Smooth muscle cell (in vitro differentiated cells): ENCODE results near the gene INPP5J. TPM values are rescaled to one million over a fixed set of nuclear protein-coding genes. Genes with fewer than 3 reads are reported as not detected.

Experiments
- DNase-seq: peaks from one replicate; lab custom pipeline; 2025; ENCODE audit not compliant: unreplicated experiment; lab: John Stamatoyannopoulos, UW
- H2AFZ ChIP-seq: fragments of 200-600 bp; sonication (generic); 2 replicates; pipeline ENCODE4 v1.6.0; 2016; ENCODE audit warnings: antibody characterized with exemption, low read depth, mild to moderate bottlenecking
- H3F3A ChIP-seq: fragments of 200-600 bp; sonication (generic); 2 replicates; pipeline ENCODE4 v1.6.0; 2017; ENCODE audit warnings: antibody characterized with exemption, low read depth
- H3K27ac ChIP-seq: fragments of 200-600 bp; sonication (generic); 2 replicates; pipeline ENCODE4 v1.5.1; 2016; ENCODE audit warnings: low read depth, mild to moderate bottlenecking
- H3K27me3 ChIP-seq: fragments of 200-600 bp; sonication (generic); 2 replicates; pipeline ENCODE4 v1.6.1; 2016; ENCODE audit warnings: low read depth, mild to moderate bottlenecking
- H3K36me3 ChIP-seq: fragments of 200-600 bp; sonication (generic); 2 replicates; pipeline ENCODE4 v1.5.1; 2016; ENCODE audit warnings: low read depth
- H3K4me1 ChIP-seq: fragments of 200-600 bp; sonication (generic); 2 replicates; pipeline ENCODE4 v1.5.1; 2016; ENCODE audit warnings: low read depth
- H3K4me2 ChIP-seq: fragments of 200-600 bp; sonication (generic); 2 replicates; pipeline ENCODE4 v1.6.0; 2016; ENCODE audit warnings: mild to moderate bottlenecking
- H3K4me3 ChIP-seq: fragments of 200-600 bp; sonication (generic); 2 replicates; pipeline ENCODE4 v1.5.1; 2016; ENCODE audit warnings: mild to moderate bottlenecking
- H3K79me2 ChIP-seq: fragments of 200-600 bp; sonication (generic); 2 replicates; pipeline ENCODE4 v1.6.0; 2016; ENCODE audit warnings: low read depth, mild to moderate bottlenecking
- H3K9ac ChIP-seq: fragments of 200-600 bp; sonication (generic); 2 replicates; pipeline ENCODE4 v1.6.0; 2016; ENCODE audit warnings: low read depth
- H3K9me3 ChIP-seq: fragments of 200-600 bp; sonication (generic); replicated peaks from 2 replicates; pipeline ENCODE4 v1.5.1; 2016; ENCODE audit warnings: low read depth
- H4K20me1 ChIP-seq: fragments of 200-600 bp; sonication (generic); 2 replicates; pipeline ENCODE4 v1.6.0; 2016; ENCODE audit warnings: low read depth
- CTCF ChIP-seq: fragments of 200-600 bp; sonication (generic); IDR thresholded peaks from 2 replicates; pipeline ENCODE4 v1.5.1; 2017; ENCODE audit warnings: borderline replicate concordance, mild to moderate bottlenecking, antibody characterized with exemption; ENCODE audit not compliant: insufficient read depth, poor library complexity, severe bottlenecking
- WGBS: methylation state at CpG from one replicate; pipeline ENCODE4 v1.1.7; 2016; ENCODE audit warnings: low lambda C conversion rate; 5-methylcytosine and 5-hydroxymethylcytosine counted together
- polyA plus RNA-seq: library from polyadenylated mRNA; unstranded; fragments of >200 nt; fragmentation: Nextera tagmentation; extraction: Ambion mirVana; gene quantifications from 2 replicates; pipeline ENCODE4 v1.2.1, GENCODE V29; 2016
- total RNA-seq: library from RNA; depleted of rRNA; stranded (reverse); fragments of >200 nt; gene quantifications from 2 replicates; pipeline ENCODE4 v1.2.3, GENCODE V29; 2014

The INPP5J gene
- total and polyA plus RNA-seq, 2 experiments from 2014 or later = 0.66 to 1.2 TPM

- no peak for TF ChIP-seq CTCF
- peak overlapping the region; percentile 91 for H3K4me2 ChIP-seq
- H3K79me2 ChIP-seq = peaks cover 37% of the 10 kb centered on the region
- WGBS = 17% methylated on average over 9 of the region's 13 CpGs
- peak overlapping the region; percentile 59 for H3K27ac ChIP-seq
- H3F3A ChIP-seq = peaks cover 17% of the 10 kb centered on the region
- DNase-seq = no peak
- H3K9ac ChIP-seq = peak overlapping the region; percentile 68
- no peaks in the 10 kb centered on the region for H3K27me3 ChIP-seq
- no peaks in the 10 kb centered on the region for H3K36me3 ChIP-seq
- H3K4me3 ChIP-seq = peak overlapping the region; percentile 73
- H4K20me1 ChIP-seq = peaks cover 68% of the 10 kb centered on the region
- no peaks in the 10 kb centered on the region for H3K9me3 ChIP-seq
- peaks cover 28% of the 10 kb centered on the region for H3K4me1 ChIP-seq
- no peak overlapping the region for H2AFZ ChIP-seq
Observed at GRCh38 chr22:31085493-31085824, 37.3 kb upstream of the INPP5J start.

- Histone ChIP-seq H3K9me3 (no peaks in the 10 kb centered on the region), H3K4me3 (no peak overlapping the region), H3F3A (peaks cover 17% of the 10 kb centered on the region), H3K27ac (peak overlapping the region; percentile 59), H4K20me1 (peaks cover 72% of the 10 kb centered on the region), H3K36me3 (no peaks in the 10 kb centered on the region), H3K27me3 (no peaks in the 10 kb centered on the region), H3K79me2 (peaks cover 37% of the 10 kb centered on the region), H3K9ac (peak overlapping the region; percentile 68), H3K4me2 (peak overlapping the region; percentile 91), H3K4me1 (peaks cover 28% of the 10 kb centered on the region), H2AFZ (no peak overlapping the region)
- no peak for TF ChIP-seq CTCF
- no peak for DNase-seq
- 98% methylated on average over 3 of the region's 3 CpGs for WGBS
Observed at GRCh38 chr22:31085928-31086327, 36.8 kb upstream of the INPP5J start.

- H3K9ac ChIP-seq = no peak overlapping the region
- no peaks in the 10 kb centered on the region for H3K27me3 ChIP-seq
- H3K4me1 ChIP-seq = peaks cover 26% of the 10 kb centered on the region
- H3K9me3 ChIP-seq = no peaks in the 10 kb centered on the region
- H3K4me3 ChIP-seq = no peak overlapping the region
- no peak for TF ChIP-seq CTCF
- no peak overlapping the region for H3K27ac ChIP-seq
- no peak overlapping the region for H2AFZ ChIP-seq
- H3K4me2 ChIP-seq = no peak overlapping the region
- no peak for DNase-seq
- 74% methylated on average over 8 of the region's 8 CpGs for WGBS
- peaks cover 30% of the 10 kb centered on the region for H3K79me2 ChIP-seq
- no peaks in the 10 kb centered on the region for H3K36me3 ChIP-seq
- peaks cover 17% of the 10 kb centered on the region for H3F3A ChIP-seq
- H4K20me1 ChIP-seq = peaks cover 80% of the 10 kb centered on the region
Observed at GRCh38 chr22:31086703-31087330, 35.9 kb upstream of the INPP5J start.

GRCh38 chr22:31087744-31088215 lies 35.0 kb upstream of the INPP5J start:
- no peak overlapping the region for H3K4me3 ChIP-seq
- H3K36me3 ChIP-seq = peaks cover 4% of the 10 kb centered on the region
- no peak for TF ChIP-seq CTCF
- WGBS = 98% methylated on average over 21 of the region's 21 CpGs
- no peak for DNase-seq
- H3F3A ChIP-seq = peaks cover 12% of the 10 kb centered on the region
- H3K79me2 ChIP-seq = peaks cover 20% of the 10 kb centered on the region
- no peak overlapping the region for H3K4me2 ChIP-seq
- peaks cover 16% of the 10 kb centered on the region for H3K4me1 ChIP-seq
- H3K9me3 ChIP-seq = no peaks in the 10 kb centered on the region
- H3K27me3 ChIP-seq = no peaks in the 10 kb centered on the region
- no peak overlapping the region for H3K9ac ChIP-seq
- H3K27ac ChIP-seq = no peak overlapping the region
- no peak overlapping the region for H2AFZ ChIP-seq
- peaks cover 83% of the 10 kb centered on the region for H4K20me1 ChIP-seq
